ENCODE measurements around the gene MARCHF3.
"Not testable (repeated sequence)": the region's sequence is repeated elsewhere in the genome, so short reads cannot be mapped to it uniquely, and the experiment has no call there.

Gene MARCHF3

DNA sequence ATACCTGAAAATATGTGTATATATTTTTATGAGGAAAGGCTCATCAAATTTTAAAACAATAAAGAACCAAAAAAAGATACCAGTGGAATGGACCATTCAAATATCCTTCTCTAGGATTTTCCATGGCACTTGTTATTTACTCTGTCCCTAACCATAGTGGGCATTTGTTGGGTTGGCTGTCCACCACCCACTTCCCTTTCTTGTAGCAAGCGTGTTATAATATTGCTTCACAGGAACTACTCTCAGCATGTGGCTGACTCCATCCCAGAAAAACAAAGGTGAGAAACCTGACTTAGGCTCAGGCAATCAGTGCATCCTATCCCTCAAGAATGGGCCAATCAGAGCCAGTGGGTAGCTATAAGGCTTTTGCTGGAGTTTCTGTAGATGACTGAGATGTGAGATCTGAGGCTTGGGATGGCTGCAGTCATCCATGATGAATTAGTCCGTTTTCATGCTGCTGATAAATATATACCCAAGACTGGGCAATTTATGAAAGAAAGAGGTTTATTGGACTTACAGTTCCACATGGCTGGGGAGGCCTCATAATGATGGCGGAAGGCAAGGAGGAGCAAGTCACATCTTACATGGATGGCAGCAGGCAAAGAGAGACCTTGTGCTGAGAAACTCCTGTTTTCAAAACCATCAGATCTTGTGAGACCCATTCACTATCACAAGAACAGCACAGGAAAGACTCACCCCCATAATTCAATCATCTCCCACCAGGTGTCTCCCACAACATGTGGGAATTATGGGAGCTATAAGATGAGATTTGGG, 25.7 kb upstream of the MARCHF3 start:
- TF ChIP-seq EZH2 (optimal IDR thresholded peaks at IDR 0.05; ENCODE audit: low read depth, low read length) (no peak), EZH2phosphoT487 (IDR thresholded peaks at IDR 0.05; ENCODE audit: low read length) (no peak)
- TF ChIP-seq, protein P1, sequence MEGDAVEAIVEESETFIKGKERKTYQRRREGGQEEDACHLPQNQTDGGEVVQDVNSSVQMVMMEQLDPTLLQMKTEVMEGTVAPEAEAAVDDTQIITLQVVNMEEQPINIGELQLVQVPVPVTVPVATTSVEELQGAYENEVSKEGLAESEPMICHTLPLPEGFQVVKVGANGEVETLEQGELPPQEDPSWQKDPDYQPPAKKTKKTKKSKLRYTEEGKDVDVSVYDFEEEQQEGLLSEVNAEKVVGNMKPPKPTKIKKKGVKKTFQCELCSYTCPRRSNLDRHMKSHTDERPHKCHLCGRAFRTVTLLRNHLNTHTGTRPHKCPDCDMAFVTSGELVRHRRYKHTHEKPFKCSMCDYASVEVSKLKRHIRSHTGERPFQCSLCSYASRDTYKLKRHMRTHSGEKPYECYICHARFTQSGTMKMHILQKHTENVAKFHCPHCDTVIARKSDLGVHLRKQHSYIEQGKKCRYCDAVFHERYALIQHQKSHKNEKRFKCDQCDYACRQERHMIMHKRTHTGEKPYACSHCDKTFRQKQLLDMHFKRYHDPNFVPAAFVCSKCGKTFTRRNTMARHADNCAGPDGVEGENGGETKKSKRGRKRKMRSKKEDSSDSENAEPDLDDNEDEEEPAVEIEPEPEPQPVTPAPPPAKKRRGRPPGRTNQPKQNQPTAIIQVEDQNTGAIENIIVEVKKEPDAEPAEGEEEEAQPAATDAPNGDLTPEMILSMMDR (IDR thresholded peaks at IDR 0.05; ENCODE audit: low read length), result no peak
- no peaks in the 10 kb centered on the region for H4K20me1 ChIP-seq (ENCODE audit: insufficient read depth, low read length)
- H3K27ac ChIP-seq (ENCODE audit: low read length), result no peak overlapping the region
- no peaks in the 10 kb centered on the region for H3F3A ChIP-seq (ENCODE audit: insufficient read depth, low read length)
- DNase-seq, result no peak
- no peaks in the 10 kb centered on the region for H3K79me2 ChIP-seq (ENCODE audit: low read length)
- H3K4me3 ChIP-seq (ENCODE audit: low read length), result no peak overlapping the region
- H3K36me3 ChIP-seq (replicated peaks; ENCODE audit: insufficient read depth, low read length), result no peaks in the 10 kb centered on the region; the same call in 1 of the 2 replicates
- no peaks in the 10 kb centered on the region for H3K9me2 ChIP-seq (replicated peaks; ENCODE audit: insufficient read depth, low read length)
- no peak overlapping the region for H2AFZ ChIP-seq (ENCODE audit: low read length)
- no peaks in the 10 kb centered on the region for H3K27me3 ChIP-seq (replicated peaks; ENCODE audit: insufficient read depth, low read length)
- no peaks in the 10 kb centered on the region for H3K9me3 ChIP-seq (replicated peaks; ENCODE audit: insufficient read depth, low read length)
- H3K4me1 ChIP-seq (ENCODE audit: low read length), result no peaks in the 10 kb centered on the region
- H3K9ac ChIP-seq (ENCODE audit: low read length), result no peak overlapping the region
- H3K4me2 ChIP-seq (ENCODE audit: low read depth, low read length), result no peak overlapping the region

DNA sequence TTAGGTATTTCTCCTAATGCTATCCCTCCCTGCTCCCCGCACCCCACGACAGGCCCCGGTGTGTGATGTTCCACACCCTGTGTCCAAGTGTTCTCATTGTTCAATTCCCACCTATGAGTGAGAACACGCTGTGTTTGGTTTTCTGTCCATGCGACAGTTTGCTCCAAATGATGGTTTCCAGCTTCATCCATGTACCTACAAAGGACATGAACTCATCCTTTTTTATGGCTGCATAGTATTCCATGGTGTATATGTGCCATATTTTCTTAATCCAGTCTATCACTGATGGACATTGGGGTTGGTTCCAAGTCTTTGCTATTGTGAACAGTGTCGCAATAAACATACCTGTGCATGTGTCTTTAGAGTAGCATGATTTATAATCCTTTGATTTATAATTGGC, 23.2 kb upstream of the MARCHF3 start:
- not testable (repeated sequence) for H3K4me2 ChIP-seq (ENCODE audit: low read depth, low read length); H4K20me1 ChIP-seq (ENCODE audit: insufficient read depth, low read length); DNase-seq; H3K36me3 ChIP-seq (replicated peaks; ENCODE audit: insufficient read depth, low read length); H3K27me3 ChIP-seq (replicated peaks; ENCODE audit: insufficient read depth, low read length); H3K79me2 ChIP-seq (ENCODE audit: low read length); H3K9ac ChIP-seq (ENCODE audit: low read length); H3F3A ChIP-seq (ENCODE audit: insufficient read depth, low read length); H3K9me2 ChIP-seq (replicated peaks; ENCODE audit: insufficient read depth, low read length); H3K27ac ChIP-seq (ENCODE audit: low read length); H3K9me3 ChIP-seq (replicated peaks; ENCODE audit: insufficient read depth, low read length); H3K4me3 ChIP-seq (ENCODE audit: low read length); H2AFZ ChIP-seq (ENCODE audit: low read length); H3K4me1 ChIP-seq (ENCODE audit: low read length)

DNA sequence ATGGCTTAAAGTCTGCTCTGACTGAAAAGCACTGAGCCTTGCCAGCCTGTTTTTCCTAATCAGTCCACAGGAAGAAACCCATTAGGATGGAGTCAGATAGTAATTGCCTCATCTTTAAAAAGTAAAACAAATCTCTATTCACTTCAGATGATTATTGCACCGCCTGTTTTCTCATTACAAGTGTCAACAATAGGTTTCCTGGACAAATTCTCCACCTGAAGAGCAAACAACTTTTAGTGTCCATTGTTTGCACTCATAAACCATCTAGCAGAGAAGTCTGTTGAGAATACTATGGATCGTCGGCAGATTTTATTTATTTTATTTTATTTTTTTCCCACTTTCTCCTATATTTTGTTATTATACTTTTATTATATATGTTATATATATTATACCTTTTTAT, 22.7 kb upstream of the MARCHF3 start:
- H3K27ac ChIP-seq (ENCODE audit: low read length), result no peak overlapping the region
- no peaks in the 10 kb centered on the region for H3K27me3 ChIP-seq (replicated peaks; ENCODE audit: insufficient read depth, low read length)
- no peaks in the 10 kb centered on the region for H3K4me1 ChIP-seq (ENCODE audit: low read length)
- DNase-seq, result no peak
- H3K36me3 ChIP-seq (replicated peaks; ENCODE audit: insufficient read depth, low read length), result no peaks in the 10 kb centered on the region; the same call in 1 of the 2 replicates
- H4K20me1 ChIP-seq (ENCODE audit: insufficient read depth, low read length), result no peaks in the 10 kb centered on the region
- H3K9me3 ChIP-seq (replicated peaks; ENCODE audit: insufficient read depth, low read length), result no peaks in the 10 kb centered on the region
- TF ChIP-seq, protein P1 (IDR thresholded peaks at IDR 0.05; ENCODE audit: low read length), result no peak
- no peak for TF ChIP-seq EZH2phosphoT487 (IDR thresholded peaks at IDR 0.05; ENCODE audit: low read length)
- TF ChIP-seq EZH2 (optimal IDR thresholded peaks at IDR 0.05; ENCODE audit: low read depth, low read length), result no peak
- H3K9me2 ChIP-seq (replicated peaks; ENCODE audit: insufficient read depth, low read length), result no peaks in the 10 kb centered on the region
- no peak overlapping the region for H3K4me3 ChIP-seq (ENCODE audit: low read length)
- no peak overlapping the region for H2AFZ ChIP-seq (ENCODE audit: low read length)
- no peak overlapping the region for H3K9ac ChIP-seq (ENCODE audit: low read length)
- H3K79me2 ChIP-seq (ENCODE audit: low read length), result no peaks in the 10 kb centered on the region
- H3F3A ChIP-seq (ENCODE audit: insufficient read depth, low read length), result no peaks in the 10 kb centered on the region
- no peak overlapping the region for H3K4me2 ChIP-seq (ENCODE audit: low read depth, low read length)

DNA sequence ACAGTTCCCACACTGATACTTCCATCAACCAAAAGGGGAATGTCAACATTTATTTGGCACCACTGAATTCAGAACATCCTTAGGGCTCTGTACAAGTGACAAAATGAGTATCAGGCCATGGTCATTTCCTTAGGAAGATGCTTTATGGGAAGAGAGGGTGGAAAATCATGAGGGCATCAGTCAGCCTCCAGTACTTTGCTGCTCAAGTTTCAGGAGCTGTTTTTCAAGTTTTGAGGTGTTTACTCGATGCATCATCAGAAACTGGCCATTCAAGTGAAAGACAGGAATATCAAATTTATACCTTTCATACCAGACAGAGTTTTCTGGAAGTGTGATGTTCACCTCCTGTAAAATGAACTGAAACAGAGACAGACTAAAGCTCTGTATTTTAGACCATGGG, 21.2 kb upstream of the MARCHF3 start:
- no peak for DNase-seq
- H3K4me2 ChIP-seq (ENCODE audit: low read depth, low read length), result no peak overlapping the region
- no peaks in the 10 kb centered on the region for H3K4me1 ChIP-seq (ENCODE audit: low read length)
- H3K36me3 ChIP-seq (replicated peaks; ENCODE audit: insufficient read depth, low read length), result no peaks in the 10 kb centered on the region; the same call in 1 of the 2 replicates
- TF ChIP-seq, protein P1 (IDR thresholded peaks at IDR 0.05; ENCODE audit: low read length), result no peak
- no peak for TF ChIP-seq EZH2phosphoT487 (IDR thresholded peaks at IDR 0.05; ENCODE audit: low read length)
- TF ChIP-seq EZH2 (optimal IDR thresholded peaks at IDR 0.05; ENCODE audit: low read depth, low read length), result no peak
- H3K79me2 ChIP-seq (ENCODE audit: low read length), result no peaks in the 10 kb centered on the region
- no peaks in the 10 kb centered on the region for H4K20me1 ChIP-seq (ENCODE audit: insufficient read depth, low read length)
- no peaks in the 10 kb centered on the region for H3K27me3 ChIP-seq (replicated peaks; ENCODE audit: insufficient read depth, low read length)
- H3K9me3 ChIP-seq (replicated peaks; ENCODE audit: insufficient read depth, low read length), result no peaks in the 10 kb centered on the region
- no peak overlapping the region for H2AFZ ChIP-seq (ENCODE audit: low read length)
- no peak overlapping the region for H3K4me3 ChIP-seq (ENCODE audit: low read length)
- no peaks in the 10 kb centered on the region for H3K9me2 ChIP-seq (replicated peaks; ENCODE audit: insufficient read depth, low read length)
- no peaks in the 10 kb centered on the region for H3F3A ChIP-seq (ENCODE audit: insufficient read depth, low read length)
- H3K9ac ChIP-seq (ENCODE audit: low read length), result no peak overlapping the region
- H3K27ac ChIP-seq (ENCODE audit: low read length), result no peak overlapping the region

Data from MM.1S (cell line).